H1 (cell line): ENCODE results near the gene BCAR1. TPM values are rescaled to one million over a fixed set of nuclear protein-coding genes. Genes with fewer than 3 reads are reported as not detected.

Source experiments
- CTCF ChIA-PET: fragments of 300-600 bp; sonication (Branson Sonifier 250); formaldehyde crosslinking; loops from one replicate; lab custom pipeline; 2021; ENCODE audit not compliant: partially characterized antibody; lab: Charles Lee
- POLR2A ChIA-PET: fragments of 300-600 bp; sonication (Branson Sonifier 250); formaldehyde crosslinking; loops from one replicate; lab custom pipeline; 2021; ENCODE audit warnings: inconsistent platforms; ENCODE audit not compliant: partially characterized antibody; lab: Charles Lee
- DNase-seq, 2 experiments: peaks; one replicate each; pipeline versions ENCODE4 v3.0.0 to v3.0.0-alpha.2; 2010 to 2022; ENCODE audit warnings: low spot score in 2 of 2, low read depth in 1 of 2, mixed read lengths in 1 of 2
- FAIRE-seq: peaks from 2 replicates; lab custom pipeline; 2011; peaks lifted over from hg19 to GRCh38; lab: Jason Lieb, UNC
- H2AFZ ChIP-seq: 2 replicates; pipeline ENCODE4 v1.8.1; 2012; ENCODE audit warnings: low read length, inconsistent platforms
- H2AK5ac ChIP-seq: 2 replicates; pipeline ENCODE4 v1.6.1; 2013; ENCODE audit warnings: low read depth, low read length
- H2BK120ac ChIP-seq: replicated peaks from 2 replicates; pipeline ENCODE3; 2013; ENCODE audit warnings: low read depth, low read length, inconsistent platforms
- H2BK12ac ChIP-seq: 2 replicates; pipeline ENCODE4 v1.6.1; 2013; ENCODE audit warnings: low read depth, low read length
- H2BK15ac ChIP-seq: 2 replicates; pipeline ENCODE4 v1.6.1; 2013; ENCODE audit warnings: low read length
- H2BK20ac ChIP-seq: 2 replicates; pipeline ENCODE4 v1.6.1; 2013; ENCODE audit warnings: low read length
- H2BK5ac ChIP-seq: 2 replicates; pipeline ENCODE4 v1.6.1; 2013; ENCODE audit warnings: low read depth, low read length
- H3K14ac ChIP-seq: 2 replicates; pipeline ENCODE4 v1.6.1; 2013; ENCODE audit warnings: inconsistent platforms; ENCODE audit not compliant: insufficient read length
- H3K18ac ChIP-seq: 2 replicates; pipeline ENCODE4 v1.6.1; 2013; ENCODE audit warnings: low read length; ENCODE audit errors: extremely low read depth
- H3K23ac ChIP-seq: 2 replicates; pipeline ENCODE4 v1.6.1; 2013; ENCODE audit warnings: inconsistent platforms; ENCODE audit not compliant: insufficient read length
- H3K23me2 ChIP-seq: 2 replicates; pipeline ENCODE4 v1.6.1; 2013; ENCODE audit warnings: low read depth, low read length
- H3K27ac ChIP-seq: 2 replicates; pipeline ENCODE4 v1.6.1; 2011; ENCODE audit warnings: low read depth, low read length, inconsistent platforms
- H3K27me3 ChIP-seq, 4 experiments: replicated peaks in 1 of 4; 1 replicate in 1 of 4; 2 replicates in 3 of 4; pipeline versions ENCODE4 v1.6.1 to v1.8.1; 2011 to 2013; ENCODE audit warnings: low read length in 3 of 4, mild to moderate bottlenecking in 3 of 4, inconsistent platforms in 2 of 4, mixed read lengths in 2 of 4, moderate library complexity in 1 of 4; ENCODE audit not compliant: control insufficient read depth in 3 of 4, insufficient read depth in 3 of 4; ENCODE audit errors: extremely low read depth in 1 of 4
- H3K36me3 ChIP-seq, 4 experiments: 2 replicates each; pipeline versions ENCODE4 v1.6.1 to v1.8.1; 2011 to 2013; ENCODE audit warnings: mild to moderate bottlenecking in 4 of 4, low read length in 3 of 4, moderate library complexity in 2 of 4, control low read depth in 1 of 4, inconsistent platforms in 1 of 4; ENCODE audit not compliant: insufficient read depth in 4 of 4, control insufficient read depth in 2 of 4
- H3K4ac ChIP-seq: replicated peaks from 2 replicates; pipeline ENCODE3; 2013; ENCODE audit warnings: low read length, low read depth, mixed read lengths, inconsistent platforms; ENCODE audit not compliant: insufficient read length
- H3K4me1 ChIP-seq, 4 experiments: replicated peaks in 1 of 4; 1 replicate in 1 of 4; 2 replicates in 3 of 4; pipeline versions ENCODE4 v1.6.1 to v1.8.1; 2011 to 2013; ENCODE audit warnings: low read length in 3 of 4, inconsistent platforms in 2 of 4, mixed read lengths in 1 of 4; ENCODE audit not compliant: insufficient read depth in 4 of 4, control insufficient read depth in 3 of 4
- H3K4me2 ChIP-seq, 2 experiments: 2 replicates each; pipeline versions ENCODE4 v1.6.1 to v1.8.1; 2011 to 2013; ENCODE audit warnings: low read depth in 2 of 2, low read length in 2 of 2, control low read depth in 1 of 2, inconsistent platforms in 1 of 2, mild to moderate bottlenecking in 1 of 2; ENCODE audit not compliant: insufficient read depth in 1 of 2
- H3K4me3 ChIP-seq, 4 experiments: fragments of 200-600, 300-600 bp in 1 of 4; sonication (generic), shearing (Covaris generic), sonication (Bioruptor Twin) in 1 of 4; 2 replicates each; pipeline versions ENCODE4 v1.5.1 to v1.8.1; 2011 to 2016; ENCODE audit warnings: low read length in 4 of 4, low read depth in 3 of 4, control low read depth in 2 of 4, inconsistent platforms in 2 of 4, mild to moderate bottlenecking in 2 of 4, mixed read lengths in 1 of 4, moderate library complexity in 1 of 4; ENCODE audit not compliant: insufficient read depth in 2 of 4; ENCODE audit errors: extremely low read depth in 1 of 4
- H3K56ac ChIP-seq: replicated peaks from 2 replicates; pipeline ENCODE3; 2013; ENCODE audit warnings: low read depth, mild to moderate bottlenecking, mixed read lengths, low read length, inconsistent platforms; ENCODE audit not compliant: insufficient read length
- H3K79me1 ChIP-seq: 2 replicates; pipeline ENCODE4 v1.6.1; 2013; ENCODE audit warnings: low read depth, low read length, control low read depth
- H3K79me2 ChIP-seq, 2 experiments: 2 replicates each; pipeline versions ENCODE4 v1.6.1 to v1.8.1; 2012 to 2013; ENCODE audit warnings: low read length in 2 of 2, mild to moderate bottlenecking in 2 of 2, inconsistent platforms in 1 of 2; ENCODE audit not compliant: insufficient read depth in 2 of 2, control insufficient read depth in 1 of 2
- H3K9ac ChIP-seq, 4 experiments: replicated peaks in 1 of 4; 1 replicate in 1 of 4; 2 replicates in 3 of 4; pipeline versions ENCODE4 v1.6.1 to v1.8.1; 2011 to 2013; ENCODE audit warnings: low read depth in 3 of 4, low read length in 3 of 4, control low read depth in 2 of 4, mild to moderate bottlenecking in 2 of 4, moderate library complexity in 2 of 4, inconsistent platforms in 1 of 4; ENCODE audit errors: extremely low read depth in 1 of 4
- H3K9me3 ChIP-seq, 2 experiments: 2 replicates each; pipeline versions ENCODE4 v1.6.1 to v1.8.1; 2012 to 2013; ENCODE audit warnings: mild to moderate bottlenecking in 2 of 2, moderate library complexity in 2 of 2, control low read depth in 1 of 2, inconsistent platforms in 1 of 2, low read depth in 1 of 2, low read length in 1 of 2, mixed read lengths in 1 of 2; ENCODE audit not compliant: insufficient read depth in 2 of 2
- H4K20me1 ChIP-seq, 2 experiments: replicated peaks in 1 of 2; 2 replicates each; pipeline versions ENCODE3 to v1.8.1; 2011 to 2013; ENCODE audit warnings: inconsistent platforms in 2 of 2, low read length in 2 of 2, mild to moderate bottlenecking in 1 of 2; ENCODE audit not compliant: insufficient read depth in 2 of 2, control insufficient read depth in 1 of 2
- H4K5ac ChIP-seq: 2 replicates; pipeline ENCODE4 v1.6.1; 2013; ENCODE audit warnings: low read length, low read depth, mixed read lengths, inconsistent platforms; ENCODE audit not compliant: insufficient read length
- H4K8ac ChIP-seq: 2 replicates; pipeline ENCODE4 v1.8.0; 2013; ENCODE audit warnings: mild to moderate bottlenecking, moderate library complexity, low read length, inconsistent platforms; ENCODE audit not compliant: insufficient read depth; ENCODE audit errors: extremely low read depth
- H4K91ac ChIP-seq: replicated peaks from 2 replicates; pipeline ENCODE3; 2013; ENCODE audit warnings: low read length, mixed read lengths, inconsistent platforms; ENCODE audit not compliant: insufficient read length
- HDAC2 ChIP-seq, 2 experiments: fragments of 300-600 bp in 1 of 2; sonication (generic) in 1 of 2; IDR thresholded peaks; 2 replicates each; pipeline ENCODE4 v1.6.1; 2011 to 2012; ENCODE audit warnings: low read depth in 2 of 2, low read length in 2 of 2, mild to moderate bottlenecking in 2 of 2, moderate library complexity in 2 of 2, borderline replicate concordance in 1 of 2, inconsistent platforms in 1 of 2
- RAD21 ChIP-seq, 2 experiments: IDR thresholded peaks in 1 of 2; conservative IDR thresholded peaks in 1 of 2; 2 replicates each; pipeline ENCODE4 v1.6.1; 2011; ENCODE audit warnings: low read depth in 2 of 2, low read length in 2 of 2, improper control_type of control experiment in 1 of 2, inconsistent platforms in 1 of 2, mild to moderate bottlenecking in 1 of 2, moderate library complexity in 1 of 2
- SIX5 ChIP-seq: IDR thresholded peaks from 2 replicates; pipeline ENCODE4 v1.6.1; 2011; ENCODE audit warnings: mild to moderate bottlenecking, low read depth, low read length
- TBP ChIP-seq: IDR thresholded peaks from 2 replicates; pipeline ENCODE4 v1.6.1; 2011; ENCODE audit warnings: low read depth, low read length, improper control_type of control experiment
- WGBS, 2 experiments: shearing (Covaris generic) in 1 of 2; methylation state at CpG; one replicate each; pipeline versions ENCODE4 v1.1.6 to v1.1.7; 2013 to 2015; ENCODE audit warnings: low lambda C conversion rate in 2 of 2, mixed read lengths in 2 of 2, inconsistent platforms in 1 of 2, low coverage in 1 of 2, missing lambda C conversion rate in 1 of 2; ENCODE audit not compliant: insufficient replicate concordance in 2 of 2, insufficient coverage in 1 of 2, insufficient read length in 1 of 2; ENCODE audit errors: extremely low coverage in 1 of 2, missing lambda C conversion rate in 1 of 2; 5-methylcytosine and 5-hydroxymethylcytosine counted together
- polyA plus RNA-seq, 7 experiments: library from polyadenylated mRNA; depleted of rRNA in 3 of 7; stranded (reverse) in 5 of 7; unstranded in 2 of 7; fragments of >200 nt in 5 of 7; fragments of 200-250 nt in 2 of 7; gene quantifications; 1 replicate in 5 of 7; 2 replicates in 1 of 7; 4 replicates in 1 of 7; pipeline versions ENCODE4 v1.2.1 to v1.2.3, GENCODE V29; 2011 to 2013; ENCODE audit warnings: missing spikeins in 2 of 7, mixed read lengths in 2 of 7
- total RNA-seq: library from RNA; stranded (reverse); fragmentation: NEBNext Ultra II Directional; extraction: Animal tissue kit (Norgen Biotek cat#: 25700); gene quantifications from 2 replicates; pipeline ENCODE4 v1.2.1, GENCODE V29; 2021
- TF ChIP-seq, protein P1 (sequence below), 3 experiments: IDR thresholded peaks; 1 replicate in 2 of 3; 2 replicates in 1 of 3; pipeline versions ENCODE4 v1.5.1 to v1.6.1; 2011; ENCODE audit warnings: low read length in 3 of 3, mild to moderate bottlenecking in 3 of 3, inconsistent platforms in 2 of 3, low read depth in 1 of 3, moderate library complexity in 1 of 3; ENCODE audit not compliant: insufficient read depth in 1 of 3; ENCODE audit errors: control extremely low read depth in 1 of 3
- TF ChIP-seq, protein P2 (sequence below): IDR thresholded peaks from 2 replicates; pipeline ENCODE4 v1.6.1; 2012; ENCODE audit warnings: inconsistent platforms

Gene BCAR1
- total and polyA plus RNA-seq, 2 of the 8 experiments (the other 6 are each of a cell fraction or from before 2014, with no cell fraction given), result 59.8 to 105 TPM

DNA sequence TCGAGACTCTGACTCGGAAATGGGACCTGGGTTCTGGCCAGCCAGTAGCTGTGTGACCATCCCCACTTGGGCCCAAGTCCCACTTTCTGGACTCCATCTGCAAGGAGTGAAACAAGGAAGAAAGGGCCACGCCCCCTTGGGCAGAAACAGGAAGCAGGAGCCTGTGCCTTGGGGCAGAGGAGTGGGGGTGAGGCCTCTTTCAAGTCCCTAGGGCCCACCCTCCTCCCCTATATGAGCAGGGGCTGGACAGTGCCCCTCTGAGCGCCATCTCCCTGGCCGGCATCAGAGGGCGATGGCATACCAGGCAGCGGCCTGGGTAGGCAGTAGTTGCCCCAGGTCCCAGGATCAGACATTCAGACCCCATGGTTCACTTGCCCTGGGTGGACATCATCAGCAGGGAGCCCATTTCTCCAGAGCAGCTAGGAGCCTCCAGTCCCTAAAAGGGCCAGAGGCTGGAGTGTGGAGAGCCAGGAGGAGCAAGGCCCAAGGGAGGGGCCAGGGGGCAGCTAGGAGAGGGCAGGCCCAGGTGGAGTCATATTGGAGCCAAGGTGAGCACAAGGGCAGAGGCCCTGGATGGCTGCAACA lies 7.1 kb downstream of the BCAR1 start:
- Histone ChIP-seq H3K36me3 (peaks cover 0 to 25% (median 10%) of the 10 kb centered on the region in 4 experiments; a peak in 6 of 8 replicates), H4K91ac (peak overlapping the region; percentile 66), H3K9ac (peak overlapping the region in 1 of 4 experiments; percentile 40; a peak in 2 of 7 replicates), H2AK5ac (peak overlapping the region; percentile 65; the same call in 1 of the 2 replicates), H3K56ac (peak overlapping the region; percentile 3), H3K27ac (peak overlapping the region; percentile 73), H4K20me1 (peaks cover 43 to 56% of the 10 kb centered on the region in 2 experiments), H3K27me3 (no peaks in the 10 kb centered on the region), H3K4me2 (no peak overlapping the region), H3K4ac (no peak overlapping the region), H2BK5ac (peak overlapping the region; percentile 36), H2BK15ac (peak overlapping the region; percentile 6; the same call in 1 of the 2 replicates), H3K4me1 (peaks cover 0 to 50% (median 38%) of the 10 kb centered on the region in 4 experiments; a peak in 6 of 7 replicates), H3K9me3 (no peaks in the 10 kb centered on the region), H3K79me1 (peaks cover 29% of the 10 kb centered on the region), H3K23me2 (no peaks in the 10 kb centered on the region), H2BK12ac (peak overlapping the region; percentile 18; the same call in 1 of the 2 replicates), H4K5ac (peak overlapping the region; percentile 2), H2BK20ac (peak overlapping the region; percentile 72; the same call in 1 of the 2 replicates)
- ChIA-PET POLR2A (interaction anchor here (1.0 to 22.7 kb wide), 4 partner anchors 5 to 189 kb away, joined by 3 to 375 read pairs (median 189); partner anchors contain the start of genes BCAR1 and CFDP1), CTCF (interaction anchor here (1.4 to 15.7 kb wide), 3 partner anchors 9 to 141 kb away, joined by 6 to 236 read pairs (median 10); no protein-coding TSS in a partner anchor)
- WGBS, 2 experiments, result 95% methylated on average over 7 of the region's 7 CpGs; no CpG with 5 or more reads in 1 of the 2 experiments
- no peak for DNase-seq
- FAIRE-seq, result no peak
- TF ChIP-seq, protein P1, sequence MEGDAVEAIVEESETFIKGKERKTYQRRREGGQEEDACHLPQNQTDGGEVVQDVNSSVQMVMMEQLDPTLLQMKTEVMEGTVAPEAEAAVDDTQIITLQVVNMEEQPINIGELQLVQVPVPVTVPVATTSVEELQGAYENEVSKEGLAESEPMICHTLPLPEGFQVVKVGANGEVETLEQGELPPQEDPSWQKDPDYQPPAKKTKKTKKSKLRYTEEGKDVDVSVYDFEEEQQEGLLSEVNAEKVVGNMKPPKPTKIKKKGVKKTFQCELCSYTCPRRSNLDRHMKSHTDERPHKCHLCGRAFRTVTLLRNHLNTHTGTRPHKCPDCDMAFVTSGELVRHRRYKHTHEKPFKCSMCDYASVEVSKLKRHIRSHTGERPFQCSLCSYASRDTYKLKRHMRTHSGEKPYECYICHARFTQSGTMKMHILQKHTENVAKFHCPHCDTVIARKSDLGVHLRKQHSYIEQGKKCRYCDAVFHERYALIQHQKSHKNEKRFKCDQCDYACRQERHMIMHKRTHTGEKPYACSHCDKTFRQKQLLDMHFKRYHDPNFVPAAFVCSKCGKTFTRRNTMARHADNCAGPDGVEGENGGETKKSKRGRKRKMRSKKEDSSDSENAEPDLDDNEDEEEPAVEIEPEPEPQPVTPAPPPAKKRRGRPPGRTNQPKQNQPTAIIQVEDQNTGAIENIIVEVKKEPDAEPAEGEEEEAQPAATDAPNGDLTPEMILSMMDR (IDR thresholded peaks at IDR 0.05; ENCODE audit: control extremely low read depth in 1 of 3, insufficient read depth in 1 of 3, low read depth in 1 of 3, low read length in 3 of 3), result peak; percentile 10 to 24 (median 19)
- TF ChIP-seq TBP (no peak), HDAC2 (IDR thresholded peaks at IDR 0.05; ENCODE audit: borderline replicate concordance in 1 of 2, low read depth in 2 of 2, low read length in 2 of 2) (no peak), SIX5 (no peak), RAD21 (IDR thresholded peaks at IDR 0.05 in 1 of 2, conservative IDR thresholded peaks at IDR 0.05 in 1 of 2; ENCODE audit: low read depth in 2 of 2, low read length in 2 of 2) (peak; percentile 40 to 47)
- TF ChIP-seq, protein P2, sequence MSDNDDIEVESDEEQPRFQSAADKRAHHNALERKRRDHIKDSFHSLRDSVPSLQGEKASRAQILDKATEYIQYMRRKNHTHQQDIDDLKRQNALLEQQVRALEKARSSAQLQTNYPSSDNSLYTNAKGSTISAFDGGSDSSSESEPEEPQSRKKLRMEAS, result no peak
- TF ChIP-seq, all 59 proteins: peak for 2
- H4K8ac ChIP-seq, result no peak overlapping the region
- no peak overlapping the region for H3K14ac ChIP-seq
- H3K18ac ChIP-seq, result 0 out of 2 replicates have a peak overlapping the region, but pooled peaks have one; percentile 13
- H2AFZ ChIP-seq, result no peak overlapping the region
- no peak overlapping the region for H2BK120ac ChIP-seq
- H3K23ac ChIP-seq, result no peak overlapping the region
- H3K4me3 ChIP-seq, result no peak overlapping the region
- peaks cover 15 to 98% of the 10 kb centered on the region in 2 experiments; a peak in 3 of 4 replicates for H3K79me2 ChIP-seq
